ENCODE measurements around the gene RPRML.

Gene RPRML

GRCh38 chr17:46971647-46972300, 7.3 kb downstream of the RPRML start:
- TF ChIP-seq CTCF (IDR thresholded peaks at IDR 0.05) = no peak

GRCh38 chr17:46968896-46969295, 10.2 kb downstream of the RPRML start:
- TF ChIP-seq CTCF (IDR thresholded peaks at IDR 0.05) = no peak

GRCh38 chr17:46968224-46968834, 10.7 kb downstream of the RPRML start:
- no peak for TF ChIP-seq CTCF (IDR thresholded peaks at IDR 0.05)

GRCh38 chr17:46964315-46965265, 14.5 kb downstream of the RPRML start:
- no peak for TF ChIP-seq CTCF (IDR thresholded peaks at IDR 0.05)

- TF ChIP-seq CTCF (IDR thresholded peaks at IDR 0.05) = no peak
Measured at GRCh38 chr17:46963571-46963970, 15.5 kb downstream of the RPRML start.

- TF ChIP-seq CTCF (IDR thresholded peaks at IDR 0.05) = no peak
Measured at GRCh38 chr17:46962374-46962790, 16.7 kb downstream of the RPRML start.

GRCh38 chr17:46960152-46960551, 18.9 kb downstream of the RPRML start:
- no peak for TF ChIP-seq CTCF (IDR thresholded peaks at IDR 0.05)

Measured in LNCAP (cell line).